B cell (primary cell): Measurements from ENCODE around the gene TXNDC11. TPM values are rescaled to one million over a fixed set of nuclear protein-coding genes. Genes with fewer than 3 reads are reported as not detected.

Experiments used
- ATAC-seq: fragments of 200-7000 bp; cut with Tn5 transposase; one replicate; pipeline ENCODE4 v1.10.0; 2021; ENCODE audit warnings: low read depth, mild to moderate bottlenecking, moderate number of reproducible peaks, moderate library complexity
- CTCF ChIA-PET: fragments of 350-600 bp; sonication (Branson Sonifier 250); formaldehyde crosslinking; loops from one replicate; lab custom pipeline; 2021; ENCODE audit warnings: antibody characterized with exemption, inconsistent platforms; lab: Charles Lee
- POLR2A ChIA-PET: fragments of 350-600 bp; sonication (Branson Sonifier 250); formaldehyde crosslinking; loops from one replicate; lab custom pipeline; 2021; ENCODE audit warnings: antibody characterized with exemption; lab: Charles Lee
- DNase-seq: peaks from one replicate; pipeline ENCODE4 v3.0.0; 2013
- H2AFZ ChIP-seq: 2 replicates; pipeline ENCODE4 v1.6.1; 2012; ENCODE audit warnings: mild to moderate bottlenecking, low read depth, low read length; ENCODE audit not compliant: insufficient read depth, poor library complexity, severe bottlenecking
- H3K27ac ChIP-seq, 2 donors: 1 replicate in 1 of 2; 2 replicates in 1 of 2; pipeline ENCODE4 v1.5.1; 2012 to 2013; ENCODE audit warnings: low read length in 2 of 2, mild to moderate bottlenecking in 2 of 2, moderate library complexity in 1 of 2
- H3K27me3 ChIP-seq, 4 experiments: fragments of 200-600 bp in 1 of 4; sonication (generic) in 1 of 4; replicated peaks in 1 of 4; 1 replicate in 2 of 4; 2 replicates in 2 of 4; pipeline versions ENCODE4 v1.6.1 to v1.7.0; 2013 to 2016; ENCODE audit warnings: low read length in 3 of 4, mild to moderate bottlenecking in 2 of 4, mixed read lengths in 1 of 4, moderate library complexity in 1 of 4; ENCODE audit not compliant: insufficient read depth in 4 of 4, control insufficient read depth in 3 of 4; ENCODE audit errors: control extremely low read depth in 1 of 4
- H3K36me3 ChIP-seq, 2 experiments: replicated peaks in 1 of 2; 1 replicate in 1 of 2; 2 replicates in 1 of 2; pipeline versions ENCODE4 v1.6.1 to v1.7.1; 2013; ENCODE audit warnings: low read length in 1 of 2; ENCODE audit not compliant: insufficient read depth in 2 of 2, control insufficient read depth in 1 of 2; ENCODE audit errors: control extremely low read depth in 1 of 2, extremely low read depth in 1 of 2
- H3K4me1 ChIP-seq, 2 donors: fragments of 200-600 bp in 1 of 2; sonication (generic) in 1 of 2; 1 replicate in 1 of 2; 2 replicates in 1 of 2; pipeline versions ENCODE4 v1.5.1 to v1.6.1; 2013 to 2017; ENCODE audit warnings: low read length in 2 of 2; ENCODE audit not compliant: control insufficient read depth in 2 of 2, insufficient read depth in 2 of 2
- H3K4me2 ChIP-seq: replicated peaks from 2 replicates; pipeline ENCODE3; 2012; ENCODE audit warnings: mild to moderate bottlenecking, low read depth, low read length; ENCODE audit not compliant: poor library complexity, severe bottlenecking
- H3K4me3 ChIP-seq, 5 experiments: fragments of 200-600 bp in 1 of 5; sonication (generic) in 1 of 5; 1 replicate in 3 of 5; 2 replicates in 2 of 5; pipeline versions ENCODE4 v1.5.1 to v1.7.0; 2011 to 2016; ENCODE audit warnings: low read length in 4 of 5, mild to moderate bottlenecking in 4 of 5, low read depth in 2 of 5, control low read depth in 1 of 5, moderate library complexity in 1 of 5; ENCODE audit not compliant: insufficient read depth in 1 of 5; ENCODE audit errors: control extremely low read depth in 1 of 5, extremely low read depth in 1 of 5
- H3K79me2 ChIP-seq: fragments of 200-600 bp; sonication (generic); one replicate; pipeline ENCODE4 v1.6.0; 2016; ENCODE audit warnings: low read length; ENCODE audit not compliant: control insufficient read depth, insufficient read depth
- H3K9ac ChIP-seq: fragments of 200-600 bp; sonication (generic); 2 replicates; pipeline ENCODE4 v1.6.1; 2017; ENCODE audit warnings: mild to moderate bottlenecking, low read length, moderate library complexity
- H3K9me3 ChIP-seq, 3 donors: one replicate each; pipeline versions ENCODE4 v1.6.1 to v1.7.1; 2013; ENCODE audit warnings: low read length in 2 of 3; ENCODE audit not compliant: control insufficient read depth in 2 of 3, insufficient read depth in 1 of 3; ENCODE audit errors: control extremely low read depth in 1 of 3
- H4K20me1 ChIP-seq: 2 replicates; pipeline ENCODE4 v1.6.0; 2012; ENCODE audit warnings: mild to moderate bottlenecking, low read length; ENCODE audit not compliant: insufficient read depth, control insufficient read depth, poor library complexity, severe bottlenecking
- H3K27ac Mint-ChIP-seq: one replicate; pipeline ENCODE4 v1.8.0; 2021; ENCODE audit warnings: mixed read lengths
- H3K27me3 Mint-ChIP-seq: one replicate; pipeline ENCODE4 v1.8.0; 2021; ENCODE audit warnings: mixed read lengths
- H3K4me1 Mint-ChIP-seq: one replicate; pipeline ENCODE4 v1.8.0; 2021; ENCODE audit warnings: mixed read lengths
- H3K4me3 Mint-ChIP-seq: one replicate; pipeline ENCODE4 v1.8.0; 2021; ENCODE audit warnings: mixed read lengths
- H3K9me3 Mint-ChIP-seq: one replicate; pipeline ENCODE4 v1.8.0; 2022; ENCODE audit warnings: mixed read lengths; ENCODE audit not compliant: insufficient read depth
- EZH2 ChIP-seq: IDR thresholded peaks from 2 replicates; pipeline ENCODE4 v1.6.1; 2012; ENCODE audit warnings: borderline replicate concordance, low read depth, mild to moderate bottlenecking, moderate library complexity, low read length; ENCODE audit not compliant: insufficient read depth, poor library complexity, severe bottlenecking
- WGBS: methylation state at CpG from one replicate; pipeline ENCODE4 v1.1.5; 2013; ENCODE audit warnings: missing lambda C conversion rate; ENCODE audit not compliant: insufficient coverage; 5-methylcytosine and 5-hydroxymethylcytosine counted together
- intact Hi-C: fragments of 100-400 bp; cut with micrococcal nuclease; formaldehyde crosslinking; loops from one replicate; pipeline ENCODE4 v1.10.0; 2022
- polyA plus RNA-seq: library from polyadenylated mRNA; depleted of rRNA; stranded (reverse); fragments of >200 nt; gene quantifications from 2 replicates; pipeline ENCODE4 v1.2.3, GENCODE V29; 2012
- total RNA-seq, 2 donors: library from RNA; stranded (reverse); fragments of 120-200 nt in 1 of 2; gene quantifications; 1 replicate in 1 of 2; 2 replicates in 1 of 2; pipeline versions ENCODE4 v1.2.3 to v1.2.4, GENCODE V29; 2013 to 2022
- TF ChIP-seq, protein P1 (sequence below): fragments of 200-600 bp; IDR thresholded peaks from one replicate; pipeline ENCODE4 v1.8.0; 2022; ENCODE audit warnings: antibody characterized with exemption, mild to moderate bottlenecking

TXNDC11 gene
- total and polyA plus RNA-seq, 2 donors (not counting 1 experiment from before 2014, with no cell fraction given): 50.2 to 76.9 TPM

DNA sequence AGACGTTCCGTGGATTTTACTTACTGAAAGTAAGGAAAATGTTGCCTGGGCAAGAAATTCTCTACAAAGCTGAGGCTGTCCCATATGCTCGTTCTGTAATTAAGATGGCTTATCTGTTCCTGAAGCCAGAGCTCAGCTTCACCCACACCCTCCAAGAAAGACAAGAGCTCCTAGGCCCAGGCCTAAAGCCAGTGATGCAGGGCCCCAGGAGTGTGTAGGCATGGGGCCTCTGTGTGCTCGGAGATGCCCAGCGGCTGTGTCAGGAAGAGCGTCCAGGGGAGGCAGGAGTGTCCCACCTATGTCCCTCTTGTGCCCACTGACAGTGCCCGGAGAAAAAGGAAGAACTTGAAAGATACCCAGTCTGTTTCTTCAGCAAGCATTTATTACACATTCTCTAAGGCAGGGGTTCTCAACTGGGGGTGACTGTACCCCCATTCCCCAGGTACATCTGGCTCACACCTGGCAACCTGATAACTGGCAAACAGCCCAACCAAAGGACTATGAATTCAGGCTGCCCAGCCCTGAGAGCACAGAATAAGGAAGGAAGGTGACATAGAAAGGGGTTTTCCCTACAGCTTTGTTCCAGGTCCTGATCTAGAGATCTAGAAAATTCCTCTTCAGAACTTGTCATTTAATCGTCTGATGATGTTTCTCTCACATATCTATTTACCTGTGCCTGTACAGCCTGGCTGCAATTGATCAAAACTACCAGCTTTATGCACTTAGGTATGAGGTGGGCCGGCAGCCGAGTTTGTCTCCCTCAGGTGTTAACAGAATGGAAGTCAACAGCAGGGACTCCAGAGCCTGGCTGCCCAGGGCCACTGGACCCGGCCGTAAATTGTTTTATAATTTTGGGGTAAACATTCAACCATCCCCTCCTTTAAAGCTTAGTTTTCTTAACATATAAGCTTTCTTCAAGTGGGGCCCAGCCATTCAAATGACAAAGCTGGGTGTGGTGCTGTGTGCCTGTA is 62.4 kb downstream of the TXNDC11 start:
- H3K4me1 Mint-ChIP-seq: peaks cover 98% of the 10 kb centered on the region
- WGBS: 92% methylated on average over 4 of the region's 12 CpGs
- intact Hi-C loops: loop anchor here (1.0 to 10.0 kb wide), 8 partner anchors 9 to 938 kb away; partner anchors contain the start of genes CIITA, NUBP1 and SOCS1
- DNase-seq (peak; percentile 64), ATAC-seq (no peak)
- no peaks in the 10 kb centered on the region for H3K27me3 Mint-ChIP-seq
- Histone ChIP-seq H3K9ac (peak overlapping the region; percentile 38), H3K9me3 (no peaks in the 10 kb centered on the region), H3K4me1 (peaks cover 94 to 100% of the 10 kb centered on the region in 2 donors), H3K79me2 (peaks cover 58% of the 10 kb centered on the region), H4K20me1 (peaks cover 43% of the 10 kb centered on the region), H2AFZ (no peak overlapping the region), H3K36me3 (peaks cover 0 to 59% of the 10 kb centered on the region in 2 experiments), H3K4me3 (peak overlapping the region in 1 of 5 experiments; percentile 36), H3K27me3 (no peaks in the 10 kb centered on the region), H3K27ac (peak overlapping the region; percentile 95 to 99), H3K4me2 (peak overlapping the region; percentile 67)
- ChIA-PET CTCF (interaction anchor here (0.9 to 3.6 kb wide), 5 partner anchors 9 to 37 kb away, joined by 3 to 15 read pairs (median 3); no protein-coding TSS in a partner anchor), POLR2A (interaction anchor here (0.6 to 1.0 kb wide), 4 partner anchors 11 to 121 kb away, joined by 3 to 8 read pairs (median 4); no protein-coding TSS in a partner anchor)
- H3K27ac Mint-ChIP-seq: peak overlapping the region; percentile 91
- no peaks in the 10 kb centered on the region for H3K9me3 Mint-ChIP-seq
- H3K4me3 Mint-ChIP-seq: peak overlapping the region; percentile 78
- TF ChIP-seq, protein P1, sequence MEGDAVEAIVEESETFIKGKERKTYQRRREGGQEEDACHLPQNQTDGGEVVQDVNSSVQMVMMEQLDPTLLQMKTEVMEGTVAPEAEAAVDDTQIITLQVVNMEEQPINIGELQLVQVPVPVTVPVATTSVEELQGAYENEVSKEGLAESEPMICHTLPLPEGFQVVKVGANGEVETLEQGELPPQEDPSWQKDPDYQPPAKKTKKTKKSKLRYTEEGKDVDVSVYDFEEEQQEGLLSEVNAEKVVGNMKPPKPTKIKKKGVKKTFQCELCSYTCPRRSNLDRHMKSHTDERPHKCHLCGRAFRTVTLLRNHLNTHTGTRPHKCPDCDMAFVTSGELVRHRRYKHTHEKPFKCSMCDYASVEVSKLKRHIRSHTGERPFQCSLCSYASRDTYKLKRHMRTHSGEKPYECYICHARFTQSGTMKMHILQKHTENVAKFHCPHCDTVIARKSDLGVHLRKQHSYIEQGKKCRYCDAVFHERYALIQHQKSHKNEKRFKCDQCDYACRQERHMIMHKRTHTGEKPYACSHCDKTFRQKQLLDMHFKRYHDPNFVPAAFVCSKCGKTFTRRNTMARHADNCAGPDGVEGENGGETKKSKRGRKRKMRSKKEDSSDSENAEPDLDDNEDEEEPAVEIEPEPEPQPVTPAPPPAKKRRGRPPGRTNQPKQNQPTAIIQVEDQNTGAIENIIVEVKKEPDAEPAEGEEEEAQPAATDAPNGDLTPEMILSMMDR: no peak
- no peak for TF ChIP-seq EZH2
